Chondrocyte (in vitro differentiated cells): Measurements from ENCODE around the gene MICAL1. TPM values are rescaled to one million over a fixed set of nuclear protein-coding genes. Genes with fewer than 3 reads are reported as not detected.

Experiments used
- DNase-seq: peaks from one replicate; pipeline ENCODE4 v3.0.0; 2021; ENCODE audit warnings: mixed read lengths, low spot score
- H3K27ac Mint-ChIP-seq: one replicate; pipeline ENCODE4 v1.8.0; 2021; ENCODE audit warnings: mild to moderate bottlenecking, moderate library complexity, mixed read lengths; ENCODE audit not compliant: unreplicated experiment
- H3K27me3 Mint-ChIP-seq: 2 replicates; pipeline ENCODE4 v1.8.0; 2021; ENCODE audit warnings: low read depth, mixed read lengths
- H3K36me3 Mint-ChIP-seq: 2 replicates; pipeline ENCODE4 v1.8.0; 2021; ENCODE audit warnings: low read depth, mixed read lengths
- H3K4me1 Mint-ChIP-seq: 2 replicates; pipeline ENCODE4 v1.8.0; 2021; ENCODE audit warnings: low read depth, mild to moderate bottlenecking, mixed read lengths
- H3K4me3 Mint-ChIP-seq: one replicate; pipeline ENCODE4 v1.8.0; 2021; ENCODE audit warnings: mild to moderate bottlenecking, moderate library complexity, mixed read lengths; ENCODE audit not compliant: unreplicated experiment
- H3K9me3 Mint-ChIP-seq: 2 replicates; pipeline ENCODE4 v1.8.0; 2021; ENCODE audit warnings: low read depth, mixed read lengths
- total RNA-seq: library from RNA; stranded (reverse); gene quantifications from 3 replicates; pipeline ENCODE4 v1.2.1, GENCODE V29; 2021
- TF ChIP-seq, protein P1 (sequence below): fragments of 200-600 bp; sonication (generic); IDR thresholded peaks from 2 replicates; pipeline ENCODE4 v1.5.0; 2021; ENCODE audit warnings: antibody characterized with exemption, mild to moderate bottlenecking, moderate library complexity

MICAL1 gene
- total RNA-seq, 1 donor from 2014 or later = 102 TPM

DNA sequence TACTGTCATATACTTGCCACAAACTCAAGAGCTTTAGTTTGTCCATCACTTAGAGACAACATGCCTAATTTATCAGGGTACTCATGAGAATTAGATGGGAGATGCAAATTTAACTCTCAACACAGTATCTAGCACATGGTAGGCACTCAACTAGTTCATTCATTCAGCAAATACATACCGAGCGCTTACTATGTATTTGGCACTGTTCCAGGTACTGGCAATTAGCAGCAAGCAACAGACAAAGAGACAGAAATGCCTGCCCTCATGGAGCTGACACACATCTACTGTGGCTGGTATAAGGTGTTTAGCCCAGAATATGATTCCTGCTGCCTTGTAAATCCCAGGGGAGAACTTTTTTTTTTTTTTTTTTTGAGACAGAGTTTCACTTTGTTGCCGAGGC lies 4.8 kb downstream of the MICAL1 start:
- TF ChIP-seq, protein P1, sequence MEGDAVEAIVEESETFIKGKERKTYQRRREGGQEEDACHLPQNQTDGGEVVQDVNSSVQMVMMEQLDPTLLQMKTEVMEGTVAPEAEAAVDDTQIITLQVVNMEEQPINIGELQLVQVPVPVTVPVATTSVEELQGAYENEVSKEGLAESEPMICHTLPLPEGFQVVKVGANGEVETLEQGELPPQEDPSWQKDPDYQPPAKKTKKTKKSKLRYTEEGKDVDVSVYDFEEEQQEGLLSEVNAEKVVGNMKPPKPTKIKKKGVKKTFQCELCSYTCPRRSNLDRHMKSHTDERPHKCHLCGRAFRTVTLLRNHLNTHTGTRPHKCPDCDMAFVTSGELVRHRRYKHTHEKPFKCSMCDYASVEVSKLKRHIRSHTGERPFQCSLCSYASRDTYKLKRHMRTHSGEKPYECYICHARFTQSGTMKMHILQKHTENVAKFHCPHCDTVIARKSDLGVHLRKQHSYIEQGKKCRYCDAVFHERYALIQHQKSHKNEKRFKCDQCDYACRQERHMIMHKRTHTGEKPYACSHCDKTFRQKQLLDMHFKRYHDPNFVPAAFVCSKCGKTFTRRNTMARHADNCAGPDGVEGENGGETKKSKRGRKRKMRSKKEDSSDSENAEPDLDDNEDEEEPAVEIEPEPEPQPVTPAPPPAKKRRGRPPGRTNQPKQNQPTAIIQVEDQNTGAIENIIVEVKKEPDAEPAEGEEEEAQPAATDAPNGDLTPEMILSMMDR = no peak
- peaks cover 18% of the 10 kb centered on the region for H3K4me1 Mint-ChIP-seq
- no peak for DNase-seq
- no peaks in the 10 kb centered on the region for H3K9me3 Mint-ChIP-seq
- no peaks in the 10 kb centered on the region for H3K27me3 Mint-ChIP-seq
- H3K36me3 Mint-ChIP-seq = peaks cover 22% of the 10 kb centered on the region
- H3K4me3 Mint-ChIP-seq = no peak overlapping the region
- H3K27ac Mint-ChIP-seq = no peak overlapping the region

DNA sequence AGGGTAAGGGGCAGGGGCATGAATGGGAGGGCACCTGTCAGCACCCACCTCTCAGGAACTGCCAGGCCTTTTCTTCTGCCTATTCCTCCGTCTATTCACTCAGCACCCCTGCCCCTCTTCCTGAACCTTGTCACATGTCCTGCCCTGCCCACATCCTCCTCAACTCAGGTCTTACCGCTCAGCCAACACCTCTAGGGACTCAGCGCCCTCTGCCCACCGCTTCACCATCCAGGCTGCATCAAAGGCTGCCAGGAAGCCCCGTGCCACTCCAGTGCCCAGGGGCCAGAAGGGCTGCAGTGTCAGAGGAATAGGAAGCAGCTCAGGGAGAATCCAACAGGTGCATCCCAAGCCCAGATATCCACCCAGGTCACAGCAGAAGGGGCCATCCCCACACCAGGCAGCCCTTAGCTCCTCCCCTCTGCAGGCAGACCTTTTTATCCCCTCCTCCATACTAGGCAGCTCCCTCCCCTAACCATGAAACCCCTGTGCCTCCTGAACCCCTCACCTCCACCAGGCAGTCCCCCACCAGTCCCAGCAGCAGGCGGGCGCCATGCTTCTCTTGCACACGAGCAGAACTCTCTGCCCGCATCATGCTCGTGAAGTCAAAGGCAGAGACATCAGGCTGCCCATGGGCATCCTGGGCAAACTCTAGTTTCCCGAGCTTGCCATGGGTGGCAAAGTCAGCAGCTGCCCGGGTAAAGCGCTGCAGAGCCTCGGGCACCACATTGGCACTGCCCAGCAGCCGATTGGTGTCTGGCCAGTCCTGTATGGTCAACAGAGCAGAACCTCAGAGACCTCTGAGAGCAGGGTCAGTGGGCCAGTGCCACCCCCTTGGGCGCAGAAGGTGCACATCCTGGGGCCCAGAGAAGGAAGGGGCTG lies 5.5 kb downstream of the MICAL1 start:
- no peaks in the 10 kb centered on the region for H3K27me3 Mint-ChIP-seq
- no peak overlapping the region for H3K4me3 Mint-ChIP-seq

DNA sequence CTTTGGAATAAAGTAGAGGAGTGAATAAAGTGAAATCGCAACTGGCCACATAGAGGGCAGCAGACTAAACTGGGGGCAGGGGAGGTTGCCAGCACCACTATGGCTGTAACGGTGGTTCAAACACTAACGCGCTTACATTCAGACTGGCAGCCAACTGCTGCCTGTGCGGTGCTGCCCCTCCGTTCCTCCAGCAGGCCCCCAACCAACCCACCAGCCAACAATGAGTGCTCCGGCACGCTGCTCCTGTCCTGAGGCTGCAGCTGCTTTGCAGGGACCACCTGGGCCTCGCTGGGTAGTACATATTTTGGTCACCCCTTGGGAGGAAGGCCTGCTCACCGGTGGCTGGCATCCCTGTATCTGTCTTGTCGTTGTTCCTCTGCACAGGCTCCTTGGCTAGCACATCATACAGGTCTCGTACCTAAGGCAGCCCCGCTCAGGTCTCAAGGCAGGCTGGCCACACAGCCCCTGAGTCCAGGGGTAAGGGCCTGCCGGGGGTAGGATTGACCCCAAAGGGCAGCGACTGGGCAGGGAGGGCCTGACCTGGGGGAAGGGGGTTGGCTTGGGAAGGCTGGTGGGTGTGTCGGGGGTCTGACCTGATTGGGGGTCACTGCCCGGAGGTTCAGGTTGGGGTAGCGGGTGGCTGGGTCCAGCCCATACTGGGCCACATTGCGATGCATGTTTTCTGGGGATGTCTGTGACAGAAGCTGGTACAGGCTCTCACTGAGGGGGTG lies 6.3 kb downstream of the MICAL1 start:
- Mint-ChIP-seq H3K36me3 (peaks cover 29% of the 10 kb centered on the region), H3K4me1 (peaks cover 13% of the 10 kb centered on the region), H3K4me3 (no peak overlapping the region), H3K27ac (no peak overlapping the region), H3K27me3 (no peaks in the 10 kb centered on the region), H3K9me3 (no peaks in the 10 kb centered on the region)
- DNase-seq = no peak
- TF ChIP-seq, protein P1 = no peak

More for the DNA sequence above, 5.5 kb downstream of the MICAL1 start:
- Mint-ChIP-seq H3K9me3 (no peaks in the 10 kb centered on the region), H3K36me3 (peaks cover 25% of the 10 kb centered on the region), H3K4me1 (peaks cover 18% of the 10 kb centered on the region), H3K27ac (no peak overlapping the region)
- no peak for DNase-seq
- TF ChIP-seq, protein P1 = no peak

DNA sequence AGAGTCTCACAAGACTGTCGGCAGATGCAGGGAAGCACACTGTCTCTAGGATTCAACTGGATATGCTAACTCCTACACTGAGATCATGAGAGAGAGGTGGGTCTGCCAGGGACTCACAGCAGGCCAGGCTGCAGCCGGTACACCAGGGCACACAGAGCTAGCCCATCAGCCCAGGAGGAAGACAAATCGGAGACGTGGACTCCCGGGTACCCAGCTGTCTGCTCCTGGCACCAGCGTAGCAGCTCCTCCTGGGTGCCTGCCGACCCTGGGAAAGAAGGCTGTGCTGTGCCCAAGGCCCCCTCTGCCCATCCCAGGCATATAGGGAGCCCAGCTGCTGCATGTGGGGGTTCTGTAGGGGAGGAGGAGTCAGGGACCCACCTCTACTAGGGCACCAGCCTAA lies 7.0 kb downstream of the MICAL1 start:
- Mint-ChIP-seq H3K4me1 (peaks cover 7% of the 10 kb centered on the region), H3K27me3 (no peaks in the 10 kb centered on the region), H3K27ac (no peak overlapping the region), H3K4me3 (no peak overlapping the region), H3K9me3 (no peaks in the 10 kb centered on the region), H3K36me3 (peaks cover 29% of the 10 kb centered on the region)
- TF ChIP-seq, protein P1 = no peak
- no peak for DNase-seq

DNA sequence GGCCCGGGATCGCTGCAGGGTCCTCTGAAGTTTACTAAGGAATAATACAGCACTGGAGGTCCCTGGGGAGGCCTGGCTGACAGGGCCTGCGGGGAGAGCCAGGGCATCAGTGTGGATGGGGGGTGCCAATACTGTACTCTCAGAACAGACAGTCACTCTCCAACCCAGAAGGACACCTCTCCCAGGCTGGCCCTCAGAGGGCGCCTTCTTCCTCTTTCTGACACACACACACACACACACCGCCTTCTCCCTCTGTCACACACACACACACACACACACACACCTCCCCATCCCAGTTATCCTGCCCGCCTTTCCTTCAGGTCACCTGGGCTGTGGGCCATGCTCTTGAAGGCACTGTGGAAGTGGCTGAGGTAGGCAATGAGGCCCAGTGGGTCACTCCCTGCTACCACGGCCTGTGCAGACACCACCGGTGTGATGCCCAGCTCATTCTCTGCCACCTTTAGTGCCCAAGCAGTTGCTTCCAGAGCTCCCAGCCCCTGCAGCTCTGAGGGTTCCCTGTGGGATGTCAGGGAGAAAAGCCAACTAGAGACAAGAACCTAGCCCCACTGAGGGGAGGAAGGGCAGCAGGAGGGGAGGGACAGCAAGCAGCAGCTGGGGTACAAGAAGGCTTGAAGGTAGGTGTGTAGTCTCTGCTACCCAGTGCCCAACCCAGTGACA lies 7.6 kb downstream of the MICAL1 start:
- DNase-seq = no peak
- TF ChIP-seq, protein P1 = no peak
- Mint-ChIP-seq H3K36me3 (peaks cover 32% of the 10 kb centered on the region), H3K9me3 (no peaks in the 10 kb centered on the region), H3K4me1 (peaks cover 2% of the 10 kb centered on the region), H3K27ac (no peak overlapping the region), H3K27me3 (no peaks in the 10 kb centered on the region), H3K4me3 (no peak overlapping the region)
